Caki2 (cell line): ENCODE results near the gene NTM. TPM values are rescaled to one million over a fixed set of nuclear protein-coding genes. Genes with fewer than 3 reads are reported as not detected.
"Not testable (repeated sequence)": the region's sequence is repeated elsewhere in the genome, so short reads cannot be mapped to it uniquely, and the experiment has no call there.

Experiments used
- DNase-seq: peaks from one replicate; pipeline ENCODE4 v3.0.0-alpha.2; 2015; ENCODE audit warnings: low read depth
- in situ Hi-C: cut with HindIII; loops from 2 replicates; pipeline ENCODE4 v1.10.0; 2016; ENCODE audit warnings: low sequenced_read_pairs, low pct_unique_long_range_greater_than_20kb, mixed read lengths
- total RNA-seq: library from RNA; depleted of rRNA; stranded (reverse); fragments of >200 nt; shearing (Covaris generic); gene quantifications from 2 replicates; pipeline ENCODE4 v1.2.3, GENCODE V29; 2014; ENCODE audit warnings: low replicate concordance

NTM gene
- total RNA-seq, 1 experiment from 2014 or later = not detected

- no peak for DNase-seq
- in situ Hi-C loops = no loop called here
Measured at GRCh38 chr11:131408025-131408640, 37.7 kb downstream of the NTM start.

- DNase-seq = no peak
- in situ Hi-C loops = no loop called here
Measured at GRCh38 chr11:131409345-131409744, 38.9 kb downstream of the NTM start.

DNA sequence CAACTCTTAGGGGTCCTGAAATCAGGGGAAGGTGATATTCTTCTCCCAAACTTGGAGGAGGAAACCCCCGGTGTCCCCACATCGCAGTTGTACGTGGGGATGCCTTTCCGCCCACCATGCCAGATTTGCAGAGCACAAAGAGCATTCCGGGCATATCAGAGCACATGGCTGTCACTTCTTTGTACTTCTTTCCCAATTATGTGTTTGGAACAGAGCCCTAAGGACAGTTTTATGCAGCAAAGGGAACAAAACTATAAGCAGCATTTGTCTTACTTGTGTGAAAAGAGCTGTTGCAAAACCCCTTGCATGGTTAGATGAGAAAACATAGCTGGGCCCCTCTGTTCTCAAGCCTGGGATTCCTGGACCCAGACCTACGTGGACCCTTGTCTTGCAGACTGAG lies 41.2 kb downstream of the NTM start:
- in situ Hi-C loops = no loop called here
- DNase-seq = no peak

GRCh38 chr11:131412061-131412460 lies 41.6 kb downstream of the NTM start:
- in situ Hi-C loops = no loop called here
- DNase-seq = no peak

- no peak for DNase-seq
- in situ Hi-C loops = no loop called here
Measured at GRCh38 chr11:131413217-131413616, 42.8 kb downstream of the NTM start.

GRCh38 chr11:131418189-131418588 lies 47.8 kb downstream of the NTM start:
- DNase-seq = no peak
- in situ Hi-C loops = no loop called here

DNA sequence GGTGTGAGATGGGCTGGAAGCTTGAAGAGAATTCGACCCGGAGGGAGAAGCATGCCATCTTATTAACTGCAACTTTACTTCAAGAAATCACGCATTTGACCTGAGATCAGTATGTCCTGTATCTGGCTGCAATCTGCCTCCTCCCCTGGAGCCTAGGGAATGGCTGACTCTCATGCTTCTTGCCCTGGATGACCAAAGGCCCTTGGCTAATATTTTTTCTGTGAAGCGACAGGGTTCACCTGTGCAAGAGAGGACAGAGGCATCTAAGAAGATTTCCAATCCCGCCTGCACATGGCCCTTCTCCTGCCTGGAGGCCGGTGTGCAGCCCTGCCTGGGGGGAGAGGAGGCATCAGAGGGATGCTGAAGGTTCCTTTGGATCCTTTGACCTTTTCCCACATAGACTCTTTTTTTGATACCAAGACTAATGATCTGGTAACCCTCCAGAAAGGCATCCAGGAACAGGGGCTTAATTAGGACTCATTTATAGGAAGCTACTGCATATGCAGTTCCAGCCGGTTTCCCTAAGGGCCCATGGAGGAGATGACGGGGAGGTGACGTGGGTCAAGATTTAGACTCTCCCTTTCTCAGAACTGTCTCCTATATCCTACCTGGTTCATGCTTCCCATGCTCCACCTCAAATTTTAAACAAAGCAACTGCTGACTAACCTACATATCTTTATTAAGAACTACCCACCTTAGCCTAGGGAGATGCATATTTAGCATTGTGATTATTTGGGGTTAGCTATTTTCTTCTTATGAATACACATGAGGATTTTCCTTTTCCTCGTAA lies 50.8 kb downstream of the NTM start:
- in situ Hi-C loops = no loop called here

DNA sequence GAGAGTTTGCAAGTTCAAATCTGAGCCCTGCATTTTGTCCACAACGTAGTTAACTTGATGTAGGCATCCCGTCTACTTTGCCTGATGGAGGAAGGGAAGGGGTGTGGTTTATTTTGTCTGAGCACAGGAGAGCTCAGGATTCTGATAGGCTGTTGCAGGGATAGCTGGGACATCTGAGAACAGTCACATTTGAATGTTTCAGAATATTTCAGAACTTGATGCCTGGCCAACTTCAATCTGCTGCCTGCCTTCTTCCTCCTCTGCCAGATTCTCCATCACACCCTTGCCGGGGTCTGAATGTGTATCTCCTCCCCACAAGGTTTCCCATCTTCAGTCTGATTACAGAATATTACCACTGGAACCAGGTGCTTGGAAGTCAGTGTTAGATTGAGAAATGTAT lies 51.6 kb downstream of the NTM start:
- in situ Hi-C loops = no loop called here
- no peak for DNase-seq

More for the DNA sequence above, 50.8 kb downstream of the NTM start:
- no peak for DNase-seq

DNA sequence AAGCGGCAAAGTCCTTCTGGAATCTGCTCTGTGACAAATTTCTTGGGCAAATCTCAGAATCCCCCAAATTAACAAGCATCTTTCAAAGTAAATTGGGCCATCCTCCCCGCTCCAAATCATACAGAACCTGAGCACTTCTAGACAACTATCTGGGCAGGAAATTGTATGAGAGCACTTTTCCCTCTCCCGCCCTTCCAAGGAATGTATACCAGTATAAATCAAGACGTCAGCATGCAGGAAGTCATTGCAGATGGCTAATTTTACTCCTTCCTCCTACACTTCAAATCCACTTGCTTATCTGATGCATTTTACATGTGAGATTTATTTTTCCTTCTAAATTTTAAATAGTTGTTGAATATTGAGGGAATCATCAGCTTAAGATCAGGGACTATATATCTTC lies 52.1 kb downstream of the NTM start:
- DNase-seq = no peak
- in situ Hi-C loops = no loop called here

- DNase-seq = no peak
- in situ Hi-C loops = no loop called here
Measured at GRCh38 chr11:131423688-131424087, 53.3 kb downstream of the NTM start.

- DNase-seq, in situ Hi-C loops: not testable (repeated sequence)
Measured at GRCh38 chr11:131424257-131424876, 54.0 kb downstream of the NTM start.

DNA sequence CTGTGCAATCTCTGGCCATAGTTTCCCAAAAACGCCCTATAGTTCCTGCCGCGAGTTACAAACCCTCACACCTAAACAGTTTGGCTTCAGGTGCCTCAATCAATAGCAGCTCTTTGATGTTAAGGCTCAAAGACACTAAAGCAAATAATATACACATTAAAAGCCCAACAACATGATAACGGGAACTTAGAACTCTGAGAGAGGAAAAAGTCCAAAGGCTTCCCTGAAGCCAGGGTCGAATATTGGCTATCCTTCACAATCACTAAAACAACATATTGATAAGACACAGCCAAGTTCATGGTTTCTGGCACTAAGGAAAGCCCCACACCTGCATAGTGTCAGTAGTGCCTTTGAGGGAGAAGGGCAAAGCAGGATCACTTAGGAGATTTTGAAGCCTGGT lies 54.9 kb downstream of the NTM start:
- DNase-seq = no peak
- in situ Hi-C loops = no loop called here

DNA sequence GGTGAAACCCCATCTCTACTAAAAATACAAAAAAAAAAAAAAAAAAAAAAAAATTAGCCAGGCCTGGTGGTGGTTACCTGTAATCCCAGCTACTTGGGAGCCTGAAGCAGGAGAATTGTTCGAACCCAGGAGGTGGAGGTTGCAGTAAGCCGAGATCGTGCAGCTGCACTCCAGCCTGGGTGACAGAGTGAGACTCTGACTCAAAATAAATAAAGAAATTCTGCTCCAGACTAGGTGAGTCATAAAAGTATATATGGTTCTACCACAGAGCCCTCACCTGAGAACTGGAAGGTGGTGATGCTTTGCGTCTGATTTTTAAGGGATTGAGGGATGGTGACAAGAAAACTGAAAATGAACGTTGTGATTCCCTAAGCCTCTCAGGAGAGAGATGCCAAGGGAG lies 58.4 kb downstream of the NTM start:
- DNase-seq = no peak
- in situ Hi-C loops = no loop called here

- no peak for DNase-seq
- in situ Hi-C loops = no loop called here
Measured at GRCh38 chr11:131430473-131431208, 60.2 kb downstream of the NTM start.

DNA sequence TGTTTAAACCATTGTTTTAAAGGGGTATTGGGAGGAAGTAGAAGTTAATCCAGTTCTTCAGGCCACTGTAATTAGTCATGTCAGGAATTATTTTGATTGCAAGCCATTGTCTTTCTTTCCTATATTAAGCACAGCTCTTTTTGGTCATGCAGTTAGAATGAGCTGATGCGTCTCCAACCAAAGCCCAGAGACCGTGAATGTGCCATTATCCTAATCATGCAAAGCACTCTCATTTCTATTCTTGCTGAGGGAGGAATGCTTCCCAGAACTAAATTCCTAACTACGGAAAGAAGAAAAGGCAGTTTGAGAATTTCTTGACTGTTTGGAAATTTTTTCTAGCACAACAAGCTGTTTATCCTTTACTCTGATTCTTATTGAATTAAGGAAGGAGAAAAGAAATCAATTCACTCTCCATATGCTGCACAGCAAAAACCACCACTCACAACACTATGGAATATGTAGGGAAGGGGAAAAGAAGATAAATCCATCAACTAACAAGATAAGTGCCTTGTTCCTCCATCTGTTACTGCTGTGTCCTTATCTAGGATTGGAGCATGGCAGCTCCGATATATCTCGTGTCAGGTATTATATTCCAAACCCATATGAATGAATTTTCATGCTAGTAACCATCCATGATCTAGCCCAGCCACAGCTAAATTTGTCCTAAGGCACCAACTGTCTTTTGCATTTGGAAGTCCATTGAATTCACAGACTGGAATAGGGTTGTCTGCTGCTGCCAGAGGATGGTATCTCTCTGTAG lies 70.8 kb downstream of the NTM start:
- in situ Hi-C loops = no loop called here
- no peak for DNase-seq

GRCh38 chr11:131446590-131447275 lies 76.3 kb downstream of the NTM start:
- in situ Hi-C loops = no loop called here
- no peak for DNase-seq

GRCh38 chr11:131447277-131447815 lies 76.9 kb downstream of the NTM start:
- in situ Hi-C loops = no loop called here
- no peak for DNase-seq
